KMS-11 (cell line): Measurements from ENCODE around the gene EPHA1.
"Not testable (repeated sequence)": the region's sequence is repeated elsewhere in the genome, so short reads cannot be mapped to it uniquely, and the experiment has no call there.

Source experiments
- H2AFZ ChIP-seq: fragments of 200-600 bp; sonication (generic); 2 replicates; pipeline ENCODE4 v1.6.1; 2016; ENCODE audit warnings: antibody characterized with exemption, mixed run types, low read depth
- H3K27ac ChIP-seq: fragments of 200-600 bp; sonication (generic); 2 replicates; pipeline ENCODE4 v1.6.1; 2016; ENCODE audit warnings: mild to moderate bottlenecking, mixed run types
- H3K27me3 ChIP-seq: fragments of 200-600 bp; sonication (generic); 2 replicates; pipeline ENCODE4 v1.6.1; 2017; ENCODE audit warnings: mild to moderate bottlenecking, low read depth, mixed run types, moderate library complexity; ENCODE audit not compliant: insufficient read depth
- H3K36me3 ChIP-seq: fragments of 200-600 bp; sonication (generic); 2 replicates; pipeline ENCODE4 v1.6.1; 2017; ENCODE audit warnings: mild to moderate bottlenecking, mixed run types; ENCODE audit not compliant: insufficient read depth
- H3K4me1 ChIP-seq: fragments of 200-600 bp; sonication (generic); 2 replicates; pipeline ENCODE4 v1.6.1; 2016; ENCODE audit warnings: mild to moderate bottlenecking, low read depth, mixed run types; ENCODE audit not compliant: poor library complexity, severe bottlenecking
- H3K4me2 ChIP-seq: fragments of 200-600 bp; sonication (generic); 2 replicates; pipeline ENCODE4 v1.7.0; 2016; ENCODE audit warnings: mild to moderate bottlenecking, mixed run types
- H3K4me3 ChIP-seq: fragments of 200-600 bp; sonication (generic); IDR thresholded peaks from 2 replicates; pipeline ENCODE4 v1.6.1; 2017; ENCODE audit warnings: low read depth, low read length, mixed read lengths; ENCODE audit not compliant: insufficient read depth
- H3K79me2 ChIP-seq: fragments of 200-600 bp; sonication (generic); 2 replicates; pipeline ENCODE4 v1.6.1; 2016; ENCODE audit warnings: low read depth, mixed run types; ENCODE audit not compliant: insufficient read depth
- H3K9ac ChIP-seq: fragments of 200-600 bp; sonication (generic); 2 replicates; pipeline ENCODE4 v1.6.1; 2016; ENCODE audit warnings: mild to moderate bottlenecking, mixed run types
- H4K20me1 ChIP-seq: fragments of 200-600 bp; sonication (generic); 2 replicates; pipeline ENCODE4 v1.6.1; 2016; ENCODE audit warnings: mild to moderate bottlenecking, mixed run types; ENCODE audit not compliant: insufficient read depth
- TF ChIP-seq, protein P1 (sequence below): fragments of 200-600 bp; sonication (generic); conservative IDR thresholded peaks from 2 replicates; pipeline ENCODE4 v1.6.1; 2017; ENCODE audit warnings: low read depth, mild to moderate bottlenecking, antibody characterized with exemption, low read length, moderate library complexity, mixed read lengths

EPHA1 gene

DNA sequence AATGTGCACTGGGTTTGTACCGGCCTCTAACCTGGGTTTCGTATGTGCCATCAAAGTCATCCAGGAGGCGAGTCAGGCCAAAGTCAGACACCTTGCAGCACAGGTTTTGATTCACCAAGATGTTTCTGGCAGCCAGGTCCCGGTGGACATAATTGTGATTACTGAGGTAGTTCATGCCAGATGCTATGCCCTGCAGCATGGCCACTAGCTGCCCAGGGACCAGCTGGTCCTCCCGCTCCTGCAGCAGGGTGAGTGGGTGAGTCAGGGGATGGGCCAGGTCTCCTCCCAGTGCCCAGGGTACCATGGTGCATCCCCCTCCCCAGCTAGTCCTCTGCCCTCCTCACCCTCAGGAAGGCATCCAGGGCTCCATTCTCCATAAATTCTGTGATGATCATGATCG, 13.9 kb downstream of the EPHA1 start:
- H3K27ac ChIP-seq, result no peak overlapping the region
- H3K9ac ChIP-seq, result no peak overlapping the region
- H4K20me1 ChIP-seq, result no peaks in the 10 kb centered on the region
- no peak overlapping the region for H3K4me3 ChIP-seq
- no peaks in the 10 kb centered on the region for H3K4me1 ChIP-seq
- TF ChIP-seq, protein P1, sequence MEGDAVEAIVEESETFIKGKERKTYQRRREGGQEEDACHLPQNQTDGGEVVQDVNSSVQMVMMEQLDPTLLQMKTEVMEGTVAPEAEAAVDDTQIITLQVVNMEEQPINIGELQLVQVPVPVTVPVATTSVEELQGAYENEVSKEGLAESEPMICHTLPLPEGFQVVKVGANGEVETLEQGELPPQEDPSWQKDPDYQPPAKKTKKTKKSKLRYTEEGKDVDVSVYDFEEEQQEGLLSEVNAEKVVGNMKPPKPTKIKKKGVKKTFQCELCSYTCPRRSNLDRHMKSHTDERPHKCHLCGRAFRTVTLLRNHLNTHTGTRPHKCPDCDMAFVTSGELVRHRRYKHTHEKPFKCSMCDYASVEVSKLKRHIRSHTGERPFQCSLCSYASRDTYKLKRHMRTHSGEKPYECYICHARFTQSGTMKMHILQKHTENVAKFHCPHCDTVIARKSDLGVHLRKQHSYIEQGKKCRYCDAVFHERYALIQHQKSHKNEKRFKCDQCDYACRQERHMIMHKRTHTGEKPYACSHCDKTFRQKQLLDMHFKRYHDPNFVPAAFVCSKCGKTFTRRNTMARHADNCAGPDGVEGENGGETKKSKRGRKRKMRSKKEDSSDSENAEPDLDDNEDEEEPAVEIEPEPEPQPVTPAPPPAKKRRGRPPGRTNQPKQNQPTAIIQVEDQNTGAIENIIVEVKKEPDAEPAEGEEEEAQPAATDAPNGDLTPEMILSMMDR, result no peak
- no peak overlapping the region for H3K4me2 ChIP-seq
- no peaks in the 10 kb centered on the region for H3K27me3 ChIP-seq
- no peaks in the 10 kb centered on the region for H3K36me3 ChIP-seq
- H2AFZ ChIP-seq, result no peak overlapping the region
- no peaks in the 10 kb centered on the region for H3K79me2 ChIP-seq

DNA sequence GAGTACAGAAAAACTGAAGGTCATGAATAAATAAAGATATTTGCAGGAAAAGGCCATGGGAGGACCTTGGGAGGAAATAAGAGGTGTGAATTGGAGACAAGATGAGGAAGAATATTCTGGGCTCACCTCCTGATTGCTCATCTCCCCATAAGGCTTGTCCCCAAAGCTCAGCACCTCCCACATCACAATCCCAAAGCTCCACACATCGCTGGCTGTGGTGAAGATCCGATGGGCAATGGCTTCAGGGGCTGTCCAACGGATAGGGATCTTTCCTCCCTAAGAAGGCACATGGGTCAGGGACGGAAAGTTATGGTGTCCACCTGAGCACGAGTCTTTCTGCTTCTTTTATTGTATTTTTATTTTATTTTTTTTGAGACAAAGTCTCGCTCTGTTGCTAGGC, 14.6 kb downstream of the EPHA1 start:
- Histone ChIP-seq H3K4me1 (no peaks in the 10 kb centered on the region), H3K27me3 (no peaks in the 10 kb centered on the region), H3K4me3 (no peak overlapping the region), H3K36me3 (no peaks in the 10 kb centered on the region; the same call in 1 of the 2 replicates), H2AFZ (no peak overlapping the region), H3K79me2 (no peaks in the 10 kb centered on the region), H4K20me1 (no peaks in the 10 kb centered on the region), H3K4me2 (no peak overlapping the region), H3K27ac (no peak overlapping the region), H3K9ac (no peak overlapping the region)
- TF ChIP-seq, protein P1, result no peak

DNA sequence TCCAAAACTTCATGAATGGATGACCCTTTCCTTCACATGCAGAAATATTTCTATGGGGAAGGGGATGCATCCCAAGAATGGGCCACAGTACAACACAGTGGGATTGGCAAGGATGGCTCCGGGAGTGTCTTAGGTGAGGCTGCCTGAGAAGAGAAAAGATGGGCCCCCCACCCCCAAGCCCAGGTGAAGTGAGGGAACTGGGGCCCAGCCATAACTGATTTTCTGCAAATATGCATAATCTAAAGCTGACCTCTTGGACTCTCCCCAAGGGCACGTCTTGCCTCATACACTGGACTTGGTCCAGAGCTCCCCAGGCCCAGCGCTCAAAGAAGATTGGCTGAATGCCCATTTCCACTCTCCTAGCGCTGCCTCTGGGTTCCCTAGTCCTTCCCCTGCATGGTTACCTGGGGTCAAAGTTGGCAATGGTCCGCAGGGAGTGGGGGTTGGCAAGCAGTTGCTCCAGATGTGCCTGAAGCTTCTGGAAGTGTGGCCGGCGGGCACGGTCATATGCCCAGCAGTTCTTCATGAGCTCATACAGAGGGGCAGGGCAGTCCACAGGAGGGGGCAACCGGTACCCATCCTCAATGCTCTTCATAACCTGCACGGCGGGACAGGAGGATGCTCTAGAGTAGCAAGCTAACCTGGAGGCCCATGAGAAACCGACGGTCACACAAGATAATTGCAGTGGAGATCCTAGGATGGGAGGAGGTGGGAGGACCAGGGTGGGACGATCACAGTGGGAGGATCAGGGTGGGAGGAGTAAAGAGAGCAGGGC, 15.2 kb downstream of the EPHA1 start:
- Histone ChIP-seq H3K4me3 (no peak overlapping the region), H3K36me3 (no peaks in the 10 kb centered on the region; the same call in 1 of the 2 replicates), H3K27ac (no peak overlapping the region), H3K79me2 (no peaks in the 10 kb centered on the region), H3K4me2 (no peak overlapping the region), H3K27me3 (no peaks in the 10 kb centered on the region), H3K4me1 (no peaks in the 10 kb centered on the region), H3K9ac (no peak overlapping the region), H4K20me1 (no peaks in the 10 kb centered on the region), H2AFZ (no peak overlapping the region)
- TF ChIP-seq, protein P1, result no peak

DNA sequence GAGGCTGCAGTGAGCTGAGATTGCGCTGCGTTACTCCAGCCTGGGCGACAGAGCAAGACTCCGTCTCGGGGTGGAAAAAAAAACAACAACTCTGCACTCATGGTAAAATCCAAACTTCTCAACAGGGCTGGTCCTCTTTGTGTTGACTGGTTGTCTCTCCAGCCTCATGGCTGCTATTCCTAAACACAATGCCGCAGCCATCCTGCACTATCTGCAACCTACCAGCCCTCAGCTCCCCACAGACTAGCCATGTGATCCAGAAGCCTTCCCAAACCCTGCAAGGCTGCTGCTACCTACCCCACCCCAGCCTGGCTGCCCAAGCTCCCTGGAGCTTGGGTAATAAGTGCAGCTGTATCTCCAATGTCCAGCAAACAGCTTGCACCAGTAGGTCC, 15.8 kb downstream of the EPHA1 start:
- Histone ChIP-seq H3K36me3 (no peaks in the 10 kb centered on the region; the same call in 1 of the 2 replicates), H3K4me3 (no peak overlapping the region), H3K4me2 (no peak overlapping the region)

DNA sequence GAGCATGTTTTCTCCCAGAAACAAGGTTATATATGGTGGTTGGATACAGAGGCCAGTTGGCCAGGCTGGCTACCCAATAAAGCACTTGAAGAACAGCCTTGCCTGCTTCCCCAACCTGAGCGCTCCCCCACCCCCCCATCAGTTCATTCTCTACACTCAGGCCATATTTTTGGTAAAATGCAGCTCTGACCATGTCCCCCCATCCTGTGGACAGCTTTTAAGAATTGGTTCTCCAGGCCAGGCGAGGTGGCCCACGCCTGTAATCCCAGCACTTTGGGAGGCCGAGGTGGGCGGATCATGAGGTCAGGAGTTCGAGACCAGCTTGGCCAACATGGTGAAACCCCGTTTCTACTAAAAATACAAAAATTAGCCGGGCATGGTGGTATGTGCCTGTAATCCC, 16.2 kb downstream of the EPHA1 start:
- not testable (repeated sequence) for H3K4me2 ChIP-seq, H4K20me1 ChIP-seq

More for the DNA sequence above, 15.8 kb downstream of the EPHA1 start:
- Histone ChIP-seq H3K27ac (no peak overlapping the region), H3K4me1 (no peaks in the 10 kb centered on the region), H3K79me2 (no peaks in the 10 kb centered on the region), H3K27me3 (no peaks in the 10 kb centered on the region), H3K9ac (no peak overlapping the region), H4K20me1 (no peaks in the 10 kb centered on the region), H2AFZ (no peak overlapping the region)
- TF ChIP-seq, protein P1, result no peak

More for the DNA sequence above, 16.2 kb downstream of the EPHA1 start:
- not testable (repeated sequence) for H2AFZ ChIP-seq, H3K4me1 ChIP-seq, H3K27me3 ChIP-seq, H3K27ac ChIP-seq, H3K9ac ChIP-seq, H3K36me3 ChIP-seq, H3K4me3 ChIP-seq, H3K79me2 ChIP-seq
